GM23338 (cell line): ENCODE measurements around the gene IPCEF1.

Experiments used
- CREB1 ChIP-seq: fragments of 250-450 bp; sonication (Bioruptor Pico); IDR thresholded peaks from 2 replicates; pipeline ENCODE4 v1.5.0; 2020; ENCODE audit warnings: low read depth, mild to moderate bottlenecking, moderate library complexity
- TF ChIP-seq, protein P1 (sequence below), 2 experiments: fragments of 200-600 bp in 1 of 2; sonication (generic) in 1 of 2; conservative IDR thresholded peaks; 2 replicates each; pipeline versions ENCODE4 v1.5.1 to v1.6.1; 2016 to 2017; ENCODE audit warnings: antibody characterized with exemption in 2 of 2, low read depth in 2 of 2, mild to moderate bottlenecking in 2 of 2, moderate library complexity in 1 of 2

DNA sequence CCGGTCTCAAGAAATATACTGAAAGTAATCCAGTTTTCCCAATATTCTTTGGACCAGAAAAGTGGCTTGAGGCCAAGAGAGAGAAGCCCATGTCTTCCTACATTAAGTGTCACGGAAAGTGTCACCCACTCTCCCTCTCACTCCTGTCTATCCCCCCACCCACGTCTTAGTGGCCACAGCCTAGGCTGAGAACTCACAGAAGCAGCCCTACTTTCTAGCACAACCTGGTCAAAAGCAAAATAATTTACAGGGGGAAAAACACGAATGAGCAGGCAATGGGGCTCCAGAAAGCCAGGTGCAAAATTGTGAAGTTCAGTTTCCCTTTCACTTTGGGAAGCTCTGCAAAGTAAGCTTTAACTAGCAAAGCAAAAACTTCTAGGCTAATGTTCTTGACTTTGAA lies 199.5 kb downstream of the IPCEF1 start:
- no peak for TF ChIP-seq CREB1 (CRISPR knock-in tag)
- TF ChIP-seq, protein P1, sequence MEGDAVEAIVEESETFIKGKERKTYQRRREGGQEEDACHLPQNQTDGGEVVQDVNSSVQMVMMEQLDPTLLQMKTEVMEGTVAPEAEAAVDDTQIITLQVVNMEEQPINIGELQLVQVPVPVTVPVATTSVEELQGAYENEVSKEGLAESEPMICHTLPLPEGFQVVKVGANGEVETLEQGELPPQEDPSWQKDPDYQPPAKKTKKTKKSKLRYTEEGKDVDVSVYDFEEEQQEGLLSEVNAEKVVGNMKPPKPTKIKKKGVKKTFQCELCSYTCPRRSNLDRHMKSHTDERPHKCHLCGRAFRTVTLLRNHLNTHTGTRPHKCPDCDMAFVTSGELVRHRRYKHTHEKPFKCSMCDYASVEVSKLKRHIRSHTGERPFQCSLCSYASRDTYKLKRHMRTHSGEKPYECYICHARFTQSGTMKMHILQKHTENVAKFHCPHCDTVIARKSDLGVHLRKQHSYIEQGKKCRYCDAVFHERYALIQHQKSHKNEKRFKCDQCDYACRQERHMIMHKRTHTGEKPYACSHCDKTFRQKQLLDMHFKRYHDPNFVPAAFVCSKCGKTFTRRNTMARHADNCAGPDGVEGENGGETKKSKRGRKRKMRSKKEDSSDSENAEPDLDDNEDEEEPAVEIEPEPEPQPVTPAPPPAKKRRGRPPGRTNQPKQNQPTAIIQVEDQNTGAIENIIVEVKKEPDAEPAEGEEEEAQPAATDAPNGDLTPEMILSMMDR (conservative IDR thresholded peaks at IDR 0.05; ENCODE audit: low read depth in 2 of 2) = no peak
